ENCODE results near the gene TRPV3.

GRCh38 chr17:3589784-3590183 is 32.2 kb upstream of the TRPV3 start:
- no peak for TF ChIP-seq CTCF (IDR thresholded peaks at IDR 0.05)
- no peak for TF ChIP-seq POLR2AphosphoS5 (IDR thresholded peaks at IDR 0.05; ENCODE audit: low read depth, low read length)
- no peak for TF ChIP-seq TCF7L2 (IDR thresholded peaks at IDR 0.05; ENCODE audit: low read depth, low read length)
- TF ChIP-seq REST (IDR thresholded peaks at IDR 0.05; ENCODE audit: insufficient read depth in 1 of 2, low read depth in 2 of 2, low read length in 1 of 2), result no peak

Data from Panc1 (cell line).